ENCODE measurements around the gene SYCP3.

DNA sequence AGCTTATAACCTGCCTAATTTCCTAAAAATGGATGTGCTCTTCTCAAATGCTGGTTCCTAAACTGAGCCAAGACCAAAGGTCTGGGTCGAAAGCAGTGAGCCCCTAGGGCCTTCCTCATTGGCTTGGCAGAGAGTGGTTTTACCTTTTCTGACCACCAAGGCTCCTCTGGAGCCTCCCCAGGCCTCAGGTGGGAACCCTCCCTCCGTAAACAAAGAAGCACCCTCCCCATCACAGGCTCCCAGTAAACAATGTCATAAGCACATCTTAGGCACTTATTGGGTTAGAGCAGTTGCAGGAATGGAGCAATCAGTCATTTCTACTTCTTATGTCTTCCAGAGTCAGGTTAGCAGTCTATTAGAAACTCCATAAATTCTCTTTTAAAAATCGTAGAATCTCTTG, 35.8 kb downstream of the SYCP3 start:
- TF ChIP-seq, protein P1, sequence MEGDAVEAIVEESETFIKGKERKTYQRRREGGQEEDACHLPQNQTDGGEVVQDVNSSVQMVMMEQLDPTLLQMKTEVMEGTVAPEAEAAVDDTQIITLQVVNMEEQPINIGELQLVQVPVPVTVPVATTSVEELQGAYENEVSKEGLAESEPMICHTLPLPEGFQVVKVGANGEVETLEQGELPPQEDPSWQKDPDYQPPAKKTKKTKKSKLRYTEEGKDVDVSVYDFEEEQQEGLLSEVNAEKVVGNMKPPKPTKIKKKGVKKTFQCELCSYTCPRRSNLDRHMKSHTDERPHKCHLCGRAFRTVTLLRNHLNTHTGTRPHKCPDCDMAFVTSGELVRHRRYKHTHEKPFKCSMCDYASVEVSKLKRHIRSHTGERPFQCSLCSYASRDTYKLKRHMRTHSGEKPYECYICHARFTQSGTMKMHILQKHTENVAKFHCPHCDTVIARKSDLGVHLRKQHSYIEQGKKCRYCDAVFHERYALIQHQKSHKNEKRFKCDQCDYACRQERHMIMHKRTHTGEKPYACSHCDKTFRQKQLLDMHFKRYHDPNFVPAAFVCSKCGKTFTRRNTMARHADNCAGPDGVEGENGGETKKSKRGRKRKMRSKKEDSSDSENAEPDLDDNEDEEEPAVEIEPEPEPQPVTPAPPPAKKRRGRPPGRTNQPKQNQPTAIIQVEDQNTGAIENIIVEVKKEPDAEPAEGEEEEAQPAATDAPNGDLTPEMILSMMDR (IDR thresholded peaks at IDR 0.05; ENCODE audit: insufficient read depth, low read length), result no peak
- TF ChIP-seq POLR2AphosphoS5 (IDR thresholded peaks at IDR 0.05; ENCODE audit: low read depth), result no peak

All from HL-60 (cell line).